ENCODE results near the gene CTNNA1.

The CTNNA1 gene

DNA sequence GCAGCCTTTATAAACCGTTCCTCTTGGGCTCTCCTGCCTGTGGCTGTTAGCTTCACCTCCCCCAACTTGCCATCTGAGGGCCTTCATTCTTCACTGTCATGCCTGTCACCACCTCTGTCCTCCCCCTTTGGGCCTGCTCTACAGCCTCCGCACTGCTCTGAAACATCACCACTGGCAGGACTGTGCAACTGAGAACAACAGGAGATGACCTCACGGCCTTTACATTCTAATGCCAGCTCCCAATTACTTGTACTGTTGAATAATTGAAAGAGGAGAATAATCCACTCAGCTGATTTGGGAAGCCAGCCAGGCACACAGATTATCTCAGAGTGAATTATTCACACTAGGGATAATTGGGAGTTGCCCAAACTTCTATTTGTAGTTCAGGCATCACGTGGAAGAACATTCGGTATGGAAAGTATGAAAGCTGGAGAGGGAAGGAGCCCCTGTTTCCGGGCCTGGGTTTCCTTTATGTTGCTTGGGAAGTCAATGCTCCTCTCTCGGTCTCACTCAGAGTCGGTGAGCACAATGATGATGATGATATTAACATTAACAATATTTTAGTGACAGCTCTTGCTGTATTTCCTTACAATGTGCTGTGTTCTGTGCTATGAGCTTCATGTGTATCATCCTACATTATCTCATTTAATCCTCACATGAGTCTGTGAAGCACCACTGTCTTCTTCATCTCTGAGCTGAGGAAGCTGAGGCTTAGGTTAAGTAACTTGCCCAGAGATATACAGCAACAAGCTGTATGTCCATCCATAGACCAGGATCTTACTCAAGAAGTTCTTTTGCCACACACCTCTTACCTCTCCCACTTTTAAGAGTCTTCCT is 221.2 kb downstream of the CTNNA1 start:
- DNase-seq: no peak

DNA sequence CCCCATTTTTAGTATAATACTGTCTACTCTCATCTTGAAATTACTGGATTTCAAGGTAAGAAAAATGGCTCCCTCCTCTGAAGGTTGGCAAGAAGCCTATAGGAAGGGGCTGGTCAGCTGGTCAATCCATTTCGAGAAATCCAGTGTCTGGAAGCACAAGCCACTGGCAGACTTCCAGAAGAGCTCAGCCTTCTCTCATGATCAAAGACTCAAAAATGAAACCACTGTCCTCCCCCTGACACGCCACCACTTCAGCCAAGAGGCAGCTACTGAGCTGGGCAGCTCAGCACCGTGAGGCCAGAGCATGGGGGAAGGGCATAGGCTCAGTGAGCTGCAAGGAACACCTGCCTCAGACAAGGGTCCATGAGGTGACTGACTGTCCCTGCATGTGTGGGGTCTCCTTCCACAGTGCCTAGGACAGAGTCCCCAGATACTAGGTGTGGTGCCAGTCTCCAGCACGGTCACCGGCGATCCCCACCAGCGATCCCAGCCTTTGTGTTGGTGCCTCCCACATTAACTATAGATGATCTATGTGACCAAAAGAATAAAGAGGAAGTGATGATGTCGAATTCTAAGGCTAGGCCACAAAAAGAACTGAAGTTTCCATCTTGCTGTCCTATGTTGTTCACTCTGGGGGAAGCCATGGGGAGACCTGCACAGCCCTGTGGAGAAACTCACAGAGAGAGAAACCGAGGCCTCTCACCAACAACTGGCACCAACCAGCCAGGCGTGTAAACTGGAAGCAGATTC is 222.0 kb downstream of the CTNNA1 start:
- DNase-seq: no peak

GRCh38 chr5:138978080-138978479 is 224.9 kb downstream of the CTNNA1 start:
- DNase-seq: no peak

DNA sequence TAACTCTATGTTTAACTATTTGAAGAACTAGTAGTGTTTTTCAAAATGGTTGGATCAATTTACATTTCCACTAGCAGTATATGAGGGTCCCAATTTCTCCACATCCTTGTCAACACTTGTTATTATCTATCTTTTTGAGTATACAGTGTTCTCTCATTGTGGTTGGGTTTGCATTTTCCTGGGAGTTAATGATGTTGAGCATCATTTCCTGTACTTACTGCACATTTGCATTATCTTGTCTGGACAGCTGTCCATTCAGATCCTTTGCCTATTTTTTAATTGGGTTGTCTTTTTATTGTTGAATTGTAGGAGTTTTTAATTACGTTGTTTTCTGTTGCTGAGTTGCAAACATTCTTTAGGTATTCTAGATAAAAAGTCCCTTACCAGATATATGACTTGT is 225.4 kb downstream of the CTNNA1 start:
- no peak for DNase-seq

DNA sequence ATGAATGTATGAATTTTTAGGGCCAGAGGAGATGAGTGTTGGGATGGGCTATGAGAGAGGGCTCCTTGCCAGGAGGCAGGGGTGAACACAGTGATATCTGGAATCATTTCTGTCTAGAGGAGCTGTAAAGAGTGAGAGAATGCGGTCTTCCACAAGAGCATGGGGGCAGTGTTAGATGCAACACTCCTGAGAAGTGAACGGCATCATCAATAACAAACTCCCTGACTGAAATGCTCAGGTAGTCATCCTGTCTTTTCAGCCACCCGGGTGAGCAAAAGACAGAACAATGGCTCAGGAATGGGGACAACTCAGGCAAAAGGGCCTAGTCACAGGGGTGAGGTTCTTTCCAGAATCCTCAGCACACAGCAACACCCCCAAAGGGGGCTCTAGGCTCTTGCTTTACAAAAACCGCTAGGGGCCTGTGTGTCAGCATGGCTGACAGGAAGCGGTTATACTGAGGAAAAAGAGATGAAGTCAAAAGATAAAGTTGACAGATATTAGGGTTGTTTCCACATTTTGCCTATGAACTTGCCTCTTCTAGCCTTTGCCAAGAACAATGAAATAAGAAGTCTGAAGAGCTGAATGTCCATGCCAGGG is 226.6 kb downstream of the CTNNA1 start:
- DNase-seq: peak in 1 of 2 donors; percentile 27

GRCh38 chr5:138980441-138980840 is 227.2 kb downstream of the CTNNA1 start:
- no peak for DNase-seq

- DNase-seq: no peak
Observed at GRCh38 chr5:138981131-138981530, 227.9 kb downstream of the CTNNA1 start.

GRCh38 chr5:138981586-138981985 is 228.4 kb downstream of the CTNNA1 start:
- DNase-seq: peak in 1 of 2 donors; percentile 16

DNA sequence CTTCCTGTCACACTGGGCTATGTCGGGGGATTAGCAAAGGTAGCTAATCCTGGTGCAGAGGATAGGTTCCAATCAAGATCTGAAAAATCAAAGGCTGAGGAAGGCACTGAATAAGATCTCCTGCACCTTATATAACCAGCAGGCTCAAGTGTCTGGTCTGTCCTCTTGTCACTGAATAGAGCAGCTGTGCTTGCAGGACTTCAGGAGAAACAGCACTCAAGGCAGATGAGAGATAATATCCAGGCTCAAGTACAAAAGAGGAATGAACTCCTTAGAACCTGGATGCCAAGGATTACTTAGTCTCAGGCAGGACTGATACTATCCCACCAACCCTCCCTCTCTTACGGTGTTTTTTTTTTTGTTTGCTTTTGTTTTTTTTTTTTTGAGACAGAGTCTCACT is 230.8 kb downstream of the CTNNA1 start:
- no peak for DNase-seq

Data from CD4-positive, alpha-beta T cell treated with Interleukin-1 beta for 1 hour (primary cell).